Cerebellar nuclear complex (tissue), 1 donor: ENCODE data around the gene CLDN10.
"Not testable (repeated sequence)": the region's sequence is repeated elsewhere in the genome, so short reads cannot be mapped to it uniquely, and the experiment has no call there.

Experiments used
- DNase-seq, 2 experiments: peaks; one replicate each; lab custom pipeline; 2025; lab: John Stamatoyannopoulos, UW

The CLDN10 gene

GRCh38 chr13:95552539-95553441 is at the start of gene CLDN10:
TSS of gene CLDN10 (plus strand) at chr13:95552720. CDS start at chr13:95552754, 34 bp downstream.
- DNase-seq, result no peak

GRCh38 chr13:95503662-95504061 is 48.9 kb upstream of the CLDN10 start:
- no peak for DNase-seq

GRCh38 chr13:95505265-95505664 is 47.3 kb upstream of the CLDN10 start:
- no peak for DNase-seq

GRCh38 chr13:95505986-95506385 is 46.5 kb upstream of the CLDN10 start:
- DNase-seq, result no peak

GRCh38 chr13:95507991-95508390 is 44.5 kb upstream of the CLDN10 start:
- DNase-seq, result no peak

- DNase-seq, result no peak
Observed at GRCh38 chr13:95508996-95509395, 43.5 kb upstream of the CLDN10 start.

- DNase-seq, result no peak
Observed at GRCh38 chr13:95509521-95510310, 42.8 kb upstream of the CLDN10 start.

GRCh38 chr13:95510950-95511349 is 41.6 kb upstream of the CLDN10 start:
- no peak for DNase-seq

GRCh38 chr13:95512424-95512823 is 40.1 kb upstream of the CLDN10 start:
- no peak for DNase-seq

GRCh38 chr13:95512957-95513356 is 39.6 kb upstream of the CLDN10 start:
- no peak for DNase-seq

GRCh38 chr13:95515606-95516005 is 36.9 kb upstream of the CLDN10 start:
- not testable (repeated sequence) for DNase-seq

GRCh38 chr13:95516021-95516420 is 36.5 kb upstream of the CLDN10 start:
- DNase-seq, result no peak

GRCh38 chr13:95516492-95516891 is 36.0 kb upstream of the CLDN10 start:
- DNase-seq, result no peak

- DNase-seq, result no peak
Observed at GRCh38 chr13:95523598-95523997, 28.9 kb upstream of the CLDN10 start.

GRCh38 chr13:95524264-95524901 is 28.1 kb upstream of the CLDN10 start:
- no peak for DNase-seq

- no peak for DNase-seq
Observed at GRCh38 chr13:95527955-95528354, 24.6 kb upstream of the CLDN10 start.

GRCh38 chr13:95530178-95530577 is 22.3 kb upstream of the CLDN10 start:
- DNase-seq, result no peak

GRCh38 chr13:95533545-95534160 is 18.9 kb upstream of the CLDN10 start:
- DNase-seq, result no peak

- DNase-seq, result no peak
Observed at GRCh38 chr13:95535243-95535642, 17.3 kb upstream of the CLDN10 start.

- DNase-seq, result no peak
Observed at GRCh38 chr13:95536632-95537241, 15.8 kb upstream of the CLDN10 start.

- DNase-seq, result no peak
Observed at GRCh38 chr13:95540888-95541287, 11.6 kb upstream of the CLDN10 start.

- no peak for DNase-seq
Observed at GRCh38 chr13:95541308-95541707, 11.2 kb upstream of the CLDN10 start.
